Neutrophil (primary cell): ENCODE data around the gene TSPAN4.

Source experiments
- H3K27ac ChIP-seq: fragments of 200-600 bp; sonication (generic); 2 replicates; pipeline ENCODE4 v1.5.1; 2016; ENCODE audit warnings: mild to moderate bottlenecking, moderate library complexity
- H3K27me3 ChIP-seq: fragments of 200-600 bp; sonication (generic); 2 replicates; pipeline ENCODE4 v1.6.0; 2016; ENCODE audit warnings: mild to moderate bottlenecking
- H3K36me3 ChIP-seq: fragments of 200-600 bp; sonication (generic); 2 replicates; pipeline ENCODE4 v1.5.1; 2017
- H3K4me1 ChIP-seq, 2 experiments: fragments of 200-600 bp in 1 of 2; sonication (generic) in 1 of 2; 1 replicate in 1 of 2; 2 replicates in 1 of 2; pipeline versions ENCODE4 v1.5.1 to v1.6.1; 2013 to 2016; ENCODE audit warnings: low read depth in 1 of 2, low read length in 1 of 2, mild to moderate bottlenecking in 1 of 2, moderate library complexity in 1 of 2; ENCODE audit not compliant: control insufficient read depth in 1 of 2, insufficient read depth in 1 of 2
- H3K4me3 ChIP-seq, 2 experiments: fragments of 200-600 bp in 1 of 2; sonication (generic) in 1 of 2; 1 replicate in 1 of 2; 2 replicates in 1 of 2; pipeline ENCODE4 v1.5.1; 2013 to 2016; ENCODE audit warnings: low read depth in 1 of 2, low read length in 1 of 2, mild to moderate bottlenecking in 1 of 2, moderate library complexity in 1 of 2
- H3K9me3 ChIP-seq: fragments of 200-600 bp; sonication (generic); 2 replicates; pipeline ENCODE4 v1.5.1; 2016
- TF ChIP-seq, protein P1 (sequence below): fragments of 200-600 bp; sonication (generic); IDR thresholded peaks from 2 replicates; pipeline ENCODE4 v1.5.1; 2016; ENCODE audit warnings: antibody characterized with exemption

The TSPAN4 gene

DNA sequence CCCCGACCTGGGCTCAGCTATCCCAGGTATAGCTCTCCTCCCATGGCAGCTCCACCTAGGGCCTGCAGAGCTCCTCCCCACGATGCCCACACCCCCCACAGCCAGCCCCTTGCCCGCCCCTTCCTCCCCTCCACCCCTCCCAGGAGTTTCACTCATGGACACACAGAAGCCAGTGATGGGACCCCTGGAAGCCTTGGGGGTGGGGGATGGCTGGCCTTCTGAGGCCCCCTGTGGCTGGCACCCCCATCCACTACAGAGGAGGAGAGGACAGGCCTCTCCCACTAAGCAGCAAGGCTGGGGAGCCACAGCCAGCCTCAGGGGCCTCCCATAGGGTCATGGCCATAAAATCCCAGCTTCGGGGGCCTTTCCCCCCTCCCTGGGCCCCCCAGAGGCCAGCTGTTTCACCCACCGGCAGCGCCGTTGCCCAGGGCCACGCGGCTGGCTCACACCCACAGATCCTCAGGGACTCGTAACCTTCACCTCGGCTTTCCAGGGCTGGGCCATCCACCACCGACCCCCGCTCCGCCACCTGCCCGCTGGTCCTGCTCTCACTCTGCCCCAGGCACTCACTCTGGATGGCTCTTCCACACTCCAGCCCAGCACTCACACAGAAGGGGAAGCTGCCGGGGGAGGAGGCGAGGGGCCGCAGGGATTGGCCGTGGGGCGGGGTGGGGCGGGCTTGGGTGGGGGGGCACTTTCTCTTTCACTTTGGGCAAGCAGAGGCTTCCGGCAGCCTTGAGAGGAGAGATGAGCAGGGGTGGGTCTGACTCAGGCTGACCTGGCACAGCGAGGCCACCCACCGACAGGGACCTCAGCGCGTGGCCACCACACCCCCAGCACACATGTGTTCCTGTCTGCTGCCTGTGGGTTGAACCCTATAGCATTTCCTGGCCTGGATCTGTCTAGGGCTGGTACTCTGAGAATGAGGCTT is 46.8 kb upstream of the TSPAN4 start:
- peaks cover 4% of the 10 kb centered on the region for H3K27me3 ChIP-seq
- H3K36me3 ChIP-seq: peaks cover 7% of the 10 kb centered on the region
- H3K27ac ChIP-seq: peak overlapping the region; percentile 82
- peaks cover 26 to 35% of the 10 kb centered on the region in 2 experiments for H3K4me1 ChIP-seq
- TF ChIP-seq, protein P1, sequence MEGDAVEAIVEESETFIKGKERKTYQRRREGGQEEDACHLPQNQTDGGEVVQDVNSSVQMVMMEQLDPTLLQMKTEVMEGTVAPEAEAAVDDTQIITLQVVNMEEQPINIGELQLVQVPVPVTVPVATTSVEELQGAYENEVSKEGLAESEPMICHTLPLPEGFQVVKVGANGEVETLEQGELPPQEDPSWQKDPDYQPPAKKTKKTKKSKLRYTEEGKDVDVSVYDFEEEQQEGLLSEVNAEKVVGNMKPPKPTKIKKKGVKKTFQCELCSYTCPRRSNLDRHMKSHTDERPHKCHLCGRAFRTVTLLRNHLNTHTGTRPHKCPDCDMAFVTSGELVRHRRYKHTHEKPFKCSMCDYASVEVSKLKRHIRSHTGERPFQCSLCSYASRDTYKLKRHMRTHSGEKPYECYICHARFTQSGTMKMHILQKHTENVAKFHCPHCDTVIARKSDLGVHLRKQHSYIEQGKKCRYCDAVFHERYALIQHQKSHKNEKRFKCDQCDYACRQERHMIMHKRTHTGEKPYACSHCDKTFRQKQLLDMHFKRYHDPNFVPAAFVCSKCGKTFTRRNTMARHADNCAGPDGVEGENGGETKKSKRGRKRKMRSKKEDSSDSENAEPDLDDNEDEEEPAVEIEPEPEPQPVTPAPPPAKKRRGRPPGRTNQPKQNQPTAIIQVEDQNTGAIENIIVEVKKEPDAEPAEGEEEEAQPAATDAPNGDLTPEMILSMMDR: peak; percentile 34
- H3K9me3 ChIP-seq: no peaks in the 10 kb centered on the region
- H3K4me3 ChIP-seq: peak overlapping the region; percentile 58 to 90

DNA sequence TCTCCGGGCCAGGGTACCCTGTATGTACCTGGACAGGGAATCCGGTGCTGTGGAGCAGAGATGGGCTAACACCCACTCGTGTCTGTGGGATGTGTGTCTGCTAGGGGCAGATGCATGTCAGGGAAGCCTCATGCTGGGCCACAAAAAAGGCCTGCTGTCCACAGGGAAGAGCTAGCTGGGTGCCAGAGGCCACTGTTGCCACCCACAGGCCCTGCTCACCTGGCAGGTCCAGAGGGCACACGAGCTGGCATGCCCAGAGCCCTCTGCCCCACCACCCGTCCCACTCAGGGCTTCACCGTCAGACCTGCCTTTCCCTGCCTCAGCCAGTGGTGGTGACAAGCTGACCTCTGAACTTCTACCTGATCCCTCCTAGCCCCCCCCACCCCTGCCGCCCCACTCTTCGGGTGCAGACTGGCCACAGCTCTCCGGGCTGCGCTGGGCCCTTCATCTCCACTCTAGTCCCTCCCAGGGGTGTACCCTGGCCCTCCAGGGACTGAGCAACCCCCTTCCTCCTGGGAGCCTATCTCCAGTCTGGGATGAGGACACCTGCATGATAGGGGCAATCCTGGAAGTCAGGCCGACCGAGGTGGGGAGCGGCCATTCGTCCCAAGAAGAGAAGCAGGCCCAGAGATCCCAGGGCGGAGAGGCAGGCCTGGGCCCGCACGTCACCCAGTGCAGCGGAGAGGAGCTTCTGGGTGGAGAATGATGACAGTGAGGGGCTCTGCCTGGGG is 45.9 kb upstream of the TSPAN4 start:
- peaks cover 26 to 35% of the 10 kb centered on the region in 2 experiments for H3K4me1 ChIP-seq
- H3K36me3 ChIP-seq: peaks cover 3% of the 10 kb centered on the region
- TF ChIP-seq, protein P1: no peak
- peak overlapping the region; percentile 61 to 90 for H3K4me3 ChIP-seq
- no peaks in the 10 kb centered on the region for H3K9me3 ChIP-seq
- no peaks in the 10 kb centered on the region for H3K27me3 ChIP-seq
- peak overlapping the region; percentile 82 for H3K27ac ChIP-seq

DNA sequence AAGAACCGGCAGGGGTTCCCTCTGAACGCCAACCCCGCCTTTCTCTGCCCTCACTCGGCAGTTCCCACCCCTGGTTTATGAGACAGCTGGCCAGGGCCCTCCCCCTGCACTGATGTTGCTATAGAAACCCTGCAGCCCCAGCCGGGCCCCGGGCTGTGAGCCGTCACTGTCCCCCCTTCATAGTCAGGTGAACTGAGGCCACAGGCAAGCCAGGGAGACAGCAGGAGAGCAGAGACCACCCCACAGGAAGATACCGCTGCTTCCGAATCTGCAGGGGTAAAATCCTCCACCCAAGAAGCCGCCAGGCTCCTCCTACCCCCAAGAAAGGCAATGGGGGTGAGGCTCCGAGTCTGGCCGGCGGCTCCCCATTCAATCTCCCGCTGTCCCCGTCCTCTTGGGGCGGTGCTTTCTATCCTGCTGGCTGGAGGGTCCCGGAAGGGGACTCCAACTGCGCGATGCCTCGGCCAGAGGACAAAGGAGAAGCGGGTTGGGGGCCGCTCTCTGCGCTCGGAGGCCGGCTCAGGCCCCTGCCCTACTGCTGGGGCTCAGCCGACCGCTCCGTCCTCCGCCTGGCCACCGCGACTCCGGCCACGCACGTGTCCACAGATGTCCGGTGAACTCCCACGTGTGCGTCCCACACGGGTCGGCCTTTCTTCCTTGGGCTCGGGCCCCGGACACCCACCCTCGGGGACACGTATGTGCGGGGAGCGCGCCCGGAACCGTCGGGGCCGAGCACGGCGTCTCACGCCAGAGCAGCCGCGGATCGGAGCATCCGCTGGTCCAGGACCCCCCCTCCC is 45.2 kb upstream of the TSPAN4 start:
- TF ChIP-seq, protein P1: no peak
- no peaks in the 10 kb centered on the region for H3K36me3 ChIP-seq

DNA sequence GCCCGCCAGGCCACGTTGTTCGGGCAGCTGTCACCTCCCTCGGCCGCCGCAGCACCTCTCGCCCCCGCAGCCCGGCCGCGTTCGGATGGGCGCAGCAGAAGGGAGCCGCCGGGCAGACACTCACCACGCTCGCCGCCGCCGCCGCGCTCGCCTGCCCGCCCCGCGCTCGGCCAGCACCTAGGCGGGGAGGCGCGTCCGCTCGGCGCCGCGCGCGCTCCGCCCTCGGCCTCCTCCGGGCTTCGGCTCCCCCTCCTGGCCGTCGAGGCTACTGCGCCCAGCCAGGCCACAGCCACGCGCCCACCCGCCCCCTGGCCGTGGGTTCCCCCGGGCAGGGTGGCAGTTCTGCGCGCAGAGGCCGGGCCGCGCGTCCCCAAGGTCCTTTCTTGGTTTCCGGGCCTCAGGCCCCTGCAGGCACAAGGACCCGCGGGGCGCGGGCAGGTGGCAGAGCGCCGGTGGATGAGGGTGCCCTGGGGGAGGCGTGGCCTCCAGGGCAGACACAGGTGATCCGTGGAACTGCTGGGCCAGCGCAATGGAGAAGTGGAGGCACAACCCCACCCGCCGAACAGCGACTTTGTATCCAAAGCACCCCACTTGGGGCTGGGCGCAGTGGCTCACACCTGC is 44.4 kb upstream of the TSPAN4 start, which contains the start of gene SLC25A22:
Gene SLC25A22 (minus strand): TSS at position 189 of the 621 bp plus-strand sequence. CDS start 3,275 bp downstream, outside the sequence.
- H3K27ac ChIP-seq: peak within 1 kb of the TSS; percentile 82
- TF ChIP-seq, protein P1: peak; percentile 99
- no peaks in the 10 kb centered on the region for H3K9me3 ChIP-seq
- no peaks in the 10 kb centered on the region for H3K36me3 ChIP-seq
- peak within 1 kb of the TSS; percentile 61 to 90 for H3K4me3 ChIP-seq
- H3K4me1 ChIP-seq: peaks cover 26 to 35% of the 10 kb centered on the region in 2 experiments
- no peaks in the 10 kb centered on the region for H3K27me3 ChIP-seq

More for the DNA sequence above, 45.2 kb upstream of the TSPAN4 start:
- Histone ChIP-seq H3K4me3 (peak overlapping the region; percentile 61 to 90), H3K27me3 (no peaks in the 10 kb centered on the region), H3K27ac (peak overlapping the region; percentile 82), H3K4me1 (peaks cover 26 to 35% of the 10 kb centered on the region in 2 experiments), H3K9me3 (no peaks in the 10 kb centered on the region)
